OCI-LY7 (cell line): ENCODE measurements around the gene ATXN1.

ENCODE experiments used
- CTCF ChIP-seq: fragments of 200-600 bp; sonication (generic); conservative IDR thresholded peaks from 2 replicates; pipeline ENCODE4 v1.5.1; 2014; ENCODE audit warnings: mild to moderate bottlenecking, antibody characterized with exemption, low read length, moderate library complexity, mixed read lengths
- EZH2phosphoT487 ChIP-seq: fragments of 200-600 bp; sonication (generic); IDR thresholded peaks from 2 replicates; pipeline ENCODE4 v1.6.1; 2018; ENCODE audit warnings: low read depth, borderline replicate concordance, mild to moderate bottlenecking, mixed run types, antibody characterized with exemption, low read length, moderate library complexity, mixed read lengths

GRCh38 chr6:16477367-16478149, 283.7 kb downstream of the ATXN1 start:
- TF ChIP-seq CTCF (no peak), EZH2phosphoT487 (no peak)
